NCI-H2029 (cell line): ENCODE data around the gene CMSS1.

Experiments
- DNase-seq: peaks from one replicate; lab custom pipeline; 2025; lab: John Stamatoyannopoulos, UW

The CMSS1 gene

GRCh38 chr3:99934975-99935797, 117.5 kb downstream of the CMSS1 start:
- DNase-seq, result no peak

- no peak for DNase-seq
These were observed 120.7 kb downstream of the CMSS1 start for GRCh38 chr3:99938270-99938911.

- no peak for DNase-seq
These were observed 122.2 kb downstream of the CMSS1 start for GRCh38 chr3:99939876-99940275.

- no peak for DNase-seq
These were observed 122.7 kb downstream of the CMSS1 start for GRCh38 chr3:99940350-99940749.

- no peak for DNase-seq
These were observed 123.5 kb downstream of the CMSS1 start for GRCh38 chr3:99941211-99941610.

GRCh38 chr3:99943931-99944761, 126.5 kb downstream of the CMSS1 start:
- DNase-seq, result no peak

- DNase-seq, result peak; percentile 58
These were observed 127.8 kb downstream of the CMSS1 start for GRCh38 chr3:99945328-99945995.

GRCh38 chr3:99947356-99947755, 129.7 kb downstream of the CMSS1 start:
- DNase-seq, result no peak

GRCh38 chr3:99948467-99949089, 130.9 kb downstream of the CMSS1 start:
- DNase-seq, result no peak

GRCh38 chr3:99949956-99950670, 132.5 kb downstream of the CMSS1 start:
- no peak for DNase-seq

- DNase-seq, result no peak
These were observed 133.3 kb downstream of the CMSS1 start for GRCh38 chr3:99950921-99951320.

GRCh38 chr3:99951701-99952100, 134.0 kb downstream of the CMSS1 start:
- DNase-seq, result no peak

- DNase-seq, result no peak
These were observed 134.6 kb downstream of the CMSS1 start for GRCh38 chr3:99952306-99952705.

GRCh38 chr3:99953596-99953995, 135.9 kb downstream of the CMSS1 start:
- no peak for DNase-seq

GRCh38 chr3:99954914-99955644, 137.4 kb downstream of the CMSS1 start:
- DNase-seq, result no peak

GRCh38 chr3:99955773-99956562, 138.3 kb downstream of the CMSS1 start:
- no peak for DNase-seq

GRCh38 chr3:99957151-99957796, 139.6 kb downstream of the CMSS1 start:
- no peak for DNase-seq

- DNase-seq, result no peak
These were observed 140.7 kb downstream of the CMSS1 start for GRCh38 chr3:99958222-99958912.
